BLaER1 treated with 17β-estradiol and CSF1 and Interleukin-3, amounts not matched to agents 10 nM and 100 nM (cell line): ENCODE data around the gene BLOC1S6.

Source experiments
- H3K27ac ChIP-seq, 11 experiments: shearing (Covaris generic); formaldehyde crosslinking; 2 replicates each; pipeline ENCODE4 v1.8.1; 2022
- H3K27me3 ChIP-seq, 11 experiments: shearing (Covaris generic); formaldehyde crosslinking; 2 replicates each; pipeline ENCODE4 v1.8.1; 2022
- H3K36me3 ChIP-seq, 11 experiments: shearing (Covaris generic); formaldehyde crosslinking; 2 replicates each; pipeline ENCODE4 v1.8.1; 2022
- H3K4me1 ChIP-seq, 10 experiments: shearing (Covaris generic); formaldehyde crosslinking; 2 replicates each; pipeline ENCODE4 v1.8.1; 2022
- H3K4me2 ChIP-seq, 11 experiments: shearing (Covaris generic); formaldehyde crosslinking; 2 replicates each; pipeline ENCODE4 v1.8.1; 2022
- H3K4me3 ChIP-seq, 10 experiments: shearing (Covaris generic); formaldehyde crosslinking; 2 replicates each; pipeline ENCODE4 v1.8.1; 2022
- H3K9ac ChIP-seq, 11 experiments: shearing (Covaris generic); formaldehyde crosslinking; 2 replicates each; pipeline ENCODE4 v1.8.1; 2022
- H3K9me3 ChIP-seq, 11 experiments: shearing (Covaris generic); formaldehyde crosslinking; replicated peaks in 1 of 11; 2 replicates each; pipeline ENCODE4 v1.8.1; 2022
- H4K20me1 ChIP-seq, 11 experiments: shearing (Covaris generic); formaldehyde crosslinking; 2 replicates each; pipeline ENCODE4 v1.8.1; 2022
- Cebpa-rat ChIP-seq, 11 experiments: shearing (Covaris generic); IDR thresholded peaks; 2 replicates each; pipeline ENCODE4 v1.8.1; 2022

Gene BLOC1S6

GRCh38 chr15:45604326-45604725 is 17.1 kb downstream of the BLOC1S6 start:
- Histone ChIP-seq H3K4me3 (peak overlapping the region in 2 of 10 experiments; percentile 0 to 17; a peak in 1 of 20 replicates), H3K27ac (peak overlapping the region in 9 of 11 experiments; percentile 27 to 78 (median 65); a peak in 17 of 22 replicates), H3K4me2 (peak overlapping the region in 10 of 11 experiments; percentile 5 to 83 (median 63); a peak in 17 of 22 replicates), H3K27me3 (no peaks in the 10 kb centered on the region), H3K36me3 (peaks cover 35 to 69% (median 55%) of the 10 kb centered on the region in 11 experiments), H3K9ac (peak overlapping the region in 5 of 11 experiments; percentile 40 to 66 (median 53); a peak in 8 of 22 replicates), H3K4me1 (peaks cover 5 to 59% (median 33%) of the 10 kb centered on the region in 10 experiments; a peak in 19 of 20 replicates), H4K20me1 (peaks cover 0 to 68% (median 15%) of the 10 kb centered on the region in 11 experiments; a peak in 12 of 22 replicates), H3K9me3 (no peaks in the 10 kb centered on the region; a peak in 1 of 22 replicates)
- 0 out of 22 replicates have a peak, but pooled peaks of 1 of the 11 experiments have one; percentile 23 for TF ChIP-seq Cebpa-rat (IDR thresholded peaks at IDR 0.05)

- Histone ChIP-seq H3K4me3 (no peak overlapping the region), H3K9ac (no peak overlapping the region), H4K20me1 (peaks cover 0 to 56% (median 14%) of the 10 kb centered on the region in 11 experiments; a peak in 12 of 22 replicates), H3K36me3 (peaks cover 42 to 65% (median 53%) of the 10 kb centered on the region in 11 experiments), H3K9me3 (no peaks in the 10 kb centered on the region; a peak in 1 of 22 replicates), H3K27me3 (no peaks in the 10 kb centered on the region), H3K27ac (peak overlapping the region in 2 of 11 experiments; percentile 31 to 35; a peak in 3 of 22 replicates), H3K4me2 (peak overlapping the region in 4 of 11 experiments; percentile 67 to 83 (median 78); a peak in 7 of 22 replicates), H3K4me1 (peaks cover 5 to 59% (median 33%) of the 10 kb centered on the region in 10 experiments; a peak in 19 of 20 replicates)
- no peak for TF ChIP-seq Cebpa-rat (IDR thresholded peaks at IDR 0.05)
Observed at GRCh38 chr15:45606413-45606812, 19.2 kb downstream of the BLOC1S6 start.

GRCh38 chr15:45606841-45607240 is 19.7 kb downstream of the BLOC1S6 start:
- Histone ChIP-seq H3K27me3 (no peaks in the 10 kb centered on the region), H4K20me1 (peaks cover 0 to 52% (median 12%) of the 10 kb centered on the region in 11 experiments; a peak in 12 of 22 replicates), H3K4me3 (no peak overlapping the region), H3K9me3 (no peaks in the 10 kb centered on the region), H3K4me2 (peak overlapping the region in 5 of 11 experiments; percentile 32 to 82 (median 74); a peak in 10 of 22 replicates), H3K9ac (no peak overlapping the region), H3K27ac (peak overlapping the region in 1 of 11 experiments; percentile 35; a peak in 2 of 22 replicates), H3K4me1 (peaks cover 5 to 56% (median 33%) of the 10 kb centered on the region in 10 experiments; a peak in 19 of 20 replicates), H3K36me3 (peaks cover 41 to 61% (median 50%) of the 10 kb centered on the region in 11 experiments)
- no peak for TF ChIP-seq Cebpa-rat (IDR thresholded peaks at IDR 0.05)

- Histone ChIP-seq H3K4me2 (no peak overlapping the region), H3K27me3 (no peaks in the 10 kb centered on the region), H3K27ac (no peak overlapping the region), H3K9ac (no peak overlapping the region), H3K9me3 (no peaks in the 10 kb centered on the region), H3K36me3 (peaks cover 23 to 39% (median 32%) of the 10 kb centered on the region in 11 experiments), H3K4me3 (no peak overlapping the region), H4K20me1 (peaks cover 0 to 12% (median 0%) of the 10 kb centered on the region in 11 experiments; a peak in 3 of 22 replicates), H3K4me1 (peaks cover 0 to 21% (median 8%) of the 10 kb centered on the region in 10 experiments; a peak in 10 of 20 replicates)
- no peak for TF ChIP-seq Cebpa-rat (IDR thresholded peaks at IDR 0.05)
Observed at GRCh38 chr15:45611305-45611704, 24.1 kb downstream of the BLOC1S6 start.

- H3K27me3 ChIP-seq: no peaks in the 10 kb centered on the region
- peaks cover 0 to 8% (median 2%) of the 10 kb centered on the region in 10 experiments; a peak in 5 of 20 replicates for H3K4me1 ChIP-seq
- H3K4me2 ChIP-seq: no peak overlapping the region
- H3K9me3 ChIP-seq: no peaks in the 10 kb centered on the region
- no peak for TF ChIP-seq Cebpa-rat (IDR thresholded peaks at IDR 0.05)
- no peak overlapping the region for H3K4me3 ChIP-seq
- 0 out of 22 replicates have a peak overlapping the region, but pooled peaks of 1 of the 11 experiments have one; percentile 28 for H3K9ac ChIP-seq
- no peak overlapping the region for H3K27ac ChIP-seq
- H3K36me3 ChIP-seq: peaks cover 7 to 23% (median 18%) of the 10 kb centered on the region in 11 experiments; a peak in 18 of 22 replicates
- H4K20me1 ChIP-seq: peaks cover 0 to 6% (median 0%) of the 10 kb centered on the region in 11 experiments; a peak in 2 of 22 replicates
Observed at GRCh38 chr15:45612790-45613415, 25.7 kb downstream of the BLOC1S6 start.

DNA sequence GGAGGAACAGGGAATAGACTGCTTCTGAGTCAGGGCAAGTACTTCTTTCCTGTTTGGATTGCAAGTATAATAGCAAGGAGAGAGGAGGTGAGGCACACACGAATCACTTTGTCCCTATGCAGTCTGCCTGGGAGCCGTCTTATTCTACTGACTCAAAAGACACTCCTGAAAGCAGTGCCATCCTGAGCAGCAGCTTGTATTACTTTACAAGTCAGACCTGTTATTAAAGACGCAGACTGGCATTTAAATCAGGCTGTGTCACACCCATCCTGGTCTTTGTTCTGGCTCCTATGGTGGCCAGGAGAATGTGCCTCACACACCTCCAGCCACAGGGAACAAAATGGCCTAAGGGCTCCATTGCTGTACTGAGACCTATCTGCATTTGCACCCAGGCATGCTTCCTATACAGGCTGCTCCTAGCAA is 29.7 kb downstream of the BLOC1S6 start:
- no peak overlapping the region for H3K27ac ChIP-seq

GRCh38 chr15:45618813-45619212 is 31.6 kb downstream of the BLOC1S6 start:
- Histone ChIP-seq H3K9ac (no peak overlapping the region), H3K4me2 (no peak overlapping the region), H3K9me3 (peaks cover 0 to 7% (median 4%) of the 10 kb centered on the region in 11 experiments; a peak in 12 of 22 replicates), H3K27ac (no peak overlapping the region), H3K36me3 (no peaks in the 10 kb centered on the region), H3K4me1 (peaks cover 0 to 10% (median 0%) of the 10 kb centered on the region in 10 experiments; a peak in 1 of 20 replicates), H4K20me1 (no peaks in the 10 kb centered on the region), H3K27me3 (no peaks in the 10 kb centered on the region), H3K4me3 (no peak overlapping the region)
- no peak for TF ChIP-seq Cebpa-rat (IDR thresholded peaks at IDR 0.05)

More for the DNA sequence above, 29.7 kb downstream of the BLOC1S6 start:
- H4K20me1 ChIP-seq: no peaks in the 10 kb centered on the region
- TF ChIP-seq Cebpa-rat (IDR thresholded peaks at IDR 0.05): no peak
- peaks cover 0 to 8% (median 2%) of the 10 kb centered on the region in 10 experiments; a peak in 5 of 20 replicates for H3K4me1 ChIP-seq
- H3K27me3 ChIP-seq: no peaks in the 10 kb centered on the region
- no peak overlapping the region for H3K4me2 ChIP-seq
- H3K9ac ChIP-seq: peak overlapping the region in 1 of 11 experiments; percentile 38; a peak in 1 of 22 replicates
- no peaks in the 10 kb centered on the region for H3K36me3 ChIP-seq
- H3K4me3 ChIP-seq: no peak overlapping the region
- H3K9me3 ChIP-seq: no peaks in the 10 kb centered on the region

- Histone ChIP-seq H3K27me3 (no peaks in the 10 kb centered on the region), H3K4me1 (peaks cover 0 to 27% (median 18%) of the 10 kb centered on the region in 10 experiments; a peak in 19 of 20 replicates), H3K9ac (no peak overlapping the region), H3K9me3 (peaks cover 25 to 39% (median 31%) of the 10 kb centered on the region in 11 experiments), H3K36me3 (no peaks in the 10 kb centered on the region; a peak in 1 of 22 replicates), H3K27ac (no peak overlapping the region), H4K20me1 (no peaks in the 10 kb centered on the region), H3K4me3 (no peak overlapping the region), H3K4me2 (no peak overlapping the region)
- TF ChIP-seq Cebpa-rat (IDR thresholded peaks at IDR 0.05): no peak
Observed at GRCh38 chr15:45628136-45628535, 41.0 kb downstream of the BLOC1S6 start.
